COR-L47 (cell line): Measurements from ENCODE around the gene TTC16.
"Not testable (repeated sequence)": the region's sequence is repeated elsewhere in the genome, so short reads cannot be mapped to it uniquely, and the experiment has no call there.

ENCODE experiments used
- DNase-seq: peaks from one replicate; lab custom pipeline; 2025; lab: John Stamatoyannopoulos, UW

Gene TTC16

GRCh38 chr9:127742435-127743088, 26.7 kb downstream of the TTC16 start:
- DNase-seq, result peak; percentile 52

DNA sequence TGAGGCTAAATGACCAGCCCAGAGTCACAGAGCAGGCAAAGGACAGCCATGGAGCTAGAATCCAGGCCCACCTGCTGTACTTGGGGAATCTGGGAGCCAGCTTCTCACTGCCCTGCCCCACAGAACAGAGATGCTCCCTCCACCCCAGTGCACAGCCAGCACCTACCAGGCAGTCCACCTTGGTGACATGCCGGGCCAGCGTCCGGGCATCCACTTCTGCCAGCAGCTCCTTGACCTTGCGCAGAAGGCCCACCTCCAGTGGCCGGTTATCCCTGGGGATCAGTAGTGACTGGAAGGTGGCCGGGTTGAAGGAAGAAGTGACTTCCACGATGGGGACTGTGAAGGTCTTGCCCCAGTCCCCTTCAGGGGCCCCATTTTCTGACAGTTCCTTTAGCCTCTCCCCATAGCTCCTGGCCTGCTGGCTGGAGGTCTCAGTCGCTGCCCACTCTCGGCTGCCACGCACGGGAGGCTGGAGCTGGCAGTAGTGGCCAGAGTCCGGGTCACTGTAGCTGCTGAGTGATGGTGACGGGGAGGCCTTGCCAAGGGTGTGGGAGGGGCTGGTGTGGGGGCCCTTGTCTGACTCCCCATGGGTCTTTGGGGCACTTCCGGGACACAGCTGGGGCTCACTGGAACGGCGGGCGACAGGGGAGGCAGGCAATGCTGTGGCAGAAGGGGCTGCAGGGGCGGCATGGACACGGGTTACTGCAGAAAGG, 28.7 kb downstream of the TTC16 start:
- DNase-seq, result no peak

DNA sequence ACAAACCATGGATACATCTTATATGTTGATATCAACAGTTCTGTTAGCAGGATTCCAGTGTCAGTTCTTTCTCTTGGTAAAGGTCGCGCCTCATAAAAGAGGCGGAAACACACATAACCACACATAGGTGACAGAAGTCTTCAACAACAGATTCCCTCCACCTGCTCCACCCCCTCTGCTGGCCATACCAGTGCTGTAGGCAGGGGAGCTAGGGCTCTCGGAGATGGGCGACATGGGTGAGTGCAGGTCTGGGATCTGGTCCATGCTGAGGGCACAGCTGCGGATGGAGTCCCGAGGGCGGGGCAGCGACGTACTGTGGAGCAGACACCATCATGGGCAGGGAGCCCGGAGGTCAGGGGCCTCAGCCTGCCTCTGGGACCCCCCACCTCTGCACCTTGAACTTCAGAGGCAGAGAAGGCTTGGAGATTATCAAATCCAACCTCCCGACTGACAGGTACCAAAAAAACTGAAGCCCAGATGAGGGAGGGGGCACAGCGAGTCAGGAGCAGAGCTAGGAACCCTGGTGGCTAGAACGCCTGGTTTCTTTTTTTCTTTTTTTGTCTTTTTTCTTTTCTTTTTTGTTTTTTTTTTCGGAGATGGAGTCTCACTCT, 31.2 kb downstream of the TTC16 start:
- no peak for DNase-seq

DNA sequence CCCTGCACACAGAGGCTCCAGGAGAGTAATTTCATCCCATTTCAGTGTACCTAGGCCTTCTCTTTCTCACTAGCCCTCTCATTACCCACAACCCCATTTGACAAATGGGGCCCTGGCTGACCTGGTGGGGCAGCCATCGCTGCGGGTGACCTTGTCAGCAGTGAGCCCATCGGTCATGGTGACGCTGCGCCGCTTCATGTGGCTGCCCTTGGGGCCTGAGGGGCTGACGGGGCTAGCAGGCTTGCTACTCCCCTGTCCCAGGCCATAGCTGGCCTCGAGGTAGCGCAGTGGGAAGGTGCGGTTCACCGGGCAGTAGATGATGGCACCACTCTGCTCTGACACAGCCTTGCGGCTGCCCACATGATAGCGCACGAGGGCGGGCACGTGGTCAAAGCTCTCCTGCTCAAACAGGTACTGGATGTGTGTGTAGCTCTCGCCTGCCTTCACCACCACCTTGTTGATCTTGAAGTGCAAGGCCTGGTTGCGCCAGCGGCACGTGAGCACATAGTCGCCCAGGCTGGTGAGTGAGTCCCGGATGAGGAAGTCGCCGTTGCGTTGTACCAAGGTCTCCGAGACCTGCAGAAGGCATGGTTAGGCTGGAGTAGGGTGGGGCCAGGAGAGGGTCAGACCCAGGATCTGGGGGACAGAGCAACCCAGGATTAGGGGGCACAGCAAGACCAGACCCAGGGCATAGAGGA, 33.4 kb downstream of the TTC16 start:
- no peak for DNase-seq

- no peak for DNase-seq
These were observed 35.6 kb downstream of the TTC16 start for GRCh38 chr9:127751269-127752054.

GRCh38 chr9:127753148-127753547, 37.3 kb downstream of the TTC16 start:
- no peak for DNase-seq

GRCh38 chr9:127753622-127754021, 37.7 kb downstream of the TTC16 start:
- DNase-seq, result no peak

DNA sequence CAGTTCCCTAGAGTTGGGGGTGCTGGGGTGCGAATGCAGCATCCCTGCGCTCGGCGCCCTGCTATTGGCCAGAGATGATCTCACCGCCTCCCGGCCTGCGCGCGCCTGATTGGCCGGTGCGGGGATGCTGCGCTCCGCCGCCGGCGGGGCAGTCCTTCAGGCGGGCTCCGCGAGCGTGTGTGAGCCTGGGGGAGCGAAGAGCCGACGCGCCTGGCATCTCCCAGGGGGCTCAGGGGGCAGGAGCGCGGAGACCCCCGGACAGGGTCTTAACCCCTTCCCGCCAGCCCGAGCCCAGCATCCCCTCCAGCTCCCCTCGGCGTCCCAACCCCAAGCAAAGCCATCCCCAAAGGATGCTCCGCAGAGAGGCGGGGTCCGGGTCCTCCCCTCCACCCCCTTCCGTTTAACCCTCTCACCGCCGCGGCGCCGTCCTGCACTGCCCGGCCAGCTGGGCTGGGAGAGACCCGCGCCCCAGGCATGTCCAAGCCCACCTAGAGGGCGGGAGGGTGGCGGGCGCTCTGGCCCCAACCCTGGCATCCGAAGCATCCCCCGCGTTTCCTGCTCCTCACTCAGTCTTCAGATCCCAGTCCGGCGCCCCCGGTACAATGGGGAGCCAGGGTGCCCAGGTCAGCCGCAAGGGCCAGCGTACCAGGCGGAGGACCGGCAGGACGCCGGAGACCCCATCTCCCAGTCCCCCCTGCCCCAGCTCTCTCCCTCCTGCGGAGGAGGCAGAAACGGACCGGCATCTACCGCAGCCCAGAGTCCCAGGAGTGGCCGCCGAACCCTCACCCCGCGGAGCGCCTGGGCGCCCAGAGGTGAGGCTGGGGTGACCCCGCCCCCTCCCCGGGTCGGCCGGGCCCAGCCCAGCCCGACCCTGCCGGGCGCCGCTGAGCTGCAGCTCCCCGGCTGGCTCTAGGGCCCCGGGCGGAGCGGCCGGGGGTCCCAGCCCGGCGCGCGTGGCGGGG, 38.5 kb downstream of the TTC16 start:
- peak; percentile 32 for DNase-seq

DNA sequence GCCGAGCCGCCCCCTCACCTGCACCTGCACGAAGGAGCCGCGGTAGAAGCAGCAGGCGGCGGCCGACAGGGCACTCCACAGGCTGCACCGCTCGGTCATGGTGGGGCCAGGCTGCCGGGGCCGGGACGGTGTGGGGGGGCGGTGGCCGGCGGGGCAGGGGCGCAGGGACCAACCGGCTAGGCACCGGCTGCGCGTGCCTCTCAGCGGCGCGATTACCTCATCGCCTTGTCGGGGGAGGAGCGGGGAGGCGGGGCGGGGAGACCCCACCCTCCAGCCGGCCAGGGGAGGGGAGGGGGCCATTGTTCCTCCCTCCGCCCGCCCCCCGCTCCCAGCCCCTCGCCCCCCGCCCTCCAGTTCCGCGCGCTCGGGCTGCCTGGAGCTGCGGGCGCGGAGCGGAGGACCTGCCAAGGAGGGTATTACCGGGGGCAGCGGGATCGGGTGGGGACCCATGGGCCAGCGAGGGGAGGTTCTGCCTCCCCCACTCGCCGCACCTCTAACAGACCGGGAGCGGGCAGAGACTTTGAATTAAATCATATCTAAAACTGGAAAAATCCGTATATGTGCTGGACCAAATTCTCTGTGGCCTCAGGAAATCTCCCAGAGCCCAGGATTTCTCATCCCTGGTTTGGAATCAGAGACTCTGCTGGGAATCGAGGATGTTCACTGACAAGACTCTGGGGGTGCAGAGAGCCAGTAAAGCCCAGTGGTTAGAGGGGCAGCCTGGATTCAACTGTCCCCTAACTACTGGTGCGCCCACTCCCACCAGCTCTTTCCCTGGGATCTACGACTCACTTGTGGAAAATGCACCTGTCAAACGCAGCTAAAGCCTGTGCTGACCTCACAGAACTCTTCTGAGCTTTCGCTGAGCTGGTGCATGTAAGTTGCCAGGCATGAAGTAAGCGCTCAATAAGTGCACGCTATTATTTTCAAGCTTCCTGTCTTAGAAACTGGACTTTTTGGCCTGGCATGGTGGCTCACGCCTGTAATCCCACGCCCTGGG, 39.5 kb downstream of the TTC16 start:
- peak; percentile 25 for DNase-seq

- no peak for DNase-seq
These were observed 40.4 kb downstream of the TTC16 start for GRCh38 chr9:127756233-127756632.

- not testable (repeated sequence) for DNase-seq
These were observed 40.9 kb downstream of the TTC16 start for GRCh38 chr9:127756776-127757175.

DNA sequence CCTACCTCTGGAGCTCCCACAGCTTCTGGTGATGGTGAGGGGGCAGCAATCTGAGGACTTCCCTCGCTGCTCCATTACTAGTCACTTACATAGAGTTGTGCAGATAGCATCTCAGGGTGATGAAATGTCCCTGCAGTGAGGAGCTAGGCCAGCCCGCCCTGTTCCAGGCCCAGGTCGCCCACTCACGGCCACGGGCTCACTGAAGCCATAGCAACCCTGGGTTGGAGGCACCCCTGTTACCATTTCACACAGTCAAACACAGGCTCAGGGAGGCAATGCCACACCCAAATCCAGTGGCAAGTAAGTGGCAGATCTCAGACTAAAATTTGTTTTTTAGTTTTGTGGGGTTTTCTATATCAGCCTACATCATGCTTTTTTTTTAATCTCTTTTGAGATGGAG, 43.0 kb downstream of the TTC16 start:
- no peak for DNase-seq

DNA sequence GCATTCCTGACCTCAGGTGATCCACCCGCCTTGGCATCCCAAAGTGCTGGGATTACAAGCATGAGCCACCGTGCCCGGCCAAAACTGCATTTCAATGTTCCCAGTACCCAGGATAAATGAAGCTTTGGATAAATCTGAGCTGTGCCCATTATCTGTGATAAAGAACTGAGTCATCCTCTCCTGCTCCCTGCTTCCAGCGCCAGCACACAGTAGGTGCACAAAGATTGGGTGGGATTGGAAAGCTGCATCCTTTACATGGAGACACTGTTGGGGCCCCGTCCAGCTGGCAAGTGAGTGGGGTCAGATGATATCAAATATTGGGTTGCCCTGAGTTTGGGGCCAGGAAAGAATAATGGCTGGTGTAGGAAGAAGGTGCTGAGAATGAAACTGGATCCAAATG, 45.2 kb downstream of the TTC16 start:
- no peak for DNase-seq

GRCh38 chr9:127761491-127761956, 45.6 kb downstream of the TTC16 start:
- no peak for DNase-seq

DNA sequence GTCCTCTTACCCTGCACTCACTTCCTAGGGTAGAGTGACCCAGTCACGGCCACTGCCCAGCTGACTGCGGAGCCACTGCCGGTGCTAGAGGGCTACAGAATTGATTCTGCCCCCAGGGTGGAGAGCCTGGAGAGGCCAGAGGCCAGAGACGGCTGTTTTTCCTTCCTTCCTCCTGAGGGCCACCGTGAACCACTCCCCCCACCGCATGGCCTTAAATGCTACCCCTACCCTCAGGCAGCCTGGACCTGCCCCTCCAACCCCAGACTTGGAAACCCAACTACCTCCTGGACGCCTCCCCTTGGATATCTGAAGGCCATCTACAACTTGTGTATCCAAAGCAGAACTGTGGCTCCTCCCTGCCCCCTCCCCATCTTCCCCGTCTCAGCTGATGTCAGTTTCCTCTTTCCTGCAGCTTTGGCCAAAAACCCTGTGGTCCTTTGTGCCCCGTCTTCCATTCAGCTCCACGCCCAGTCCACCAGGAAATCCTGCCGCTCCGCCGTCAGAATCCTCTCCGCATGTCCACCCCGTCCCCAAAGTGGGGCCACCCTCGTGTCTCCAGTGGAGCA, 46.3 kb downstream of the TTC16 start:
- DNase-seq, result no peak

DNA sequence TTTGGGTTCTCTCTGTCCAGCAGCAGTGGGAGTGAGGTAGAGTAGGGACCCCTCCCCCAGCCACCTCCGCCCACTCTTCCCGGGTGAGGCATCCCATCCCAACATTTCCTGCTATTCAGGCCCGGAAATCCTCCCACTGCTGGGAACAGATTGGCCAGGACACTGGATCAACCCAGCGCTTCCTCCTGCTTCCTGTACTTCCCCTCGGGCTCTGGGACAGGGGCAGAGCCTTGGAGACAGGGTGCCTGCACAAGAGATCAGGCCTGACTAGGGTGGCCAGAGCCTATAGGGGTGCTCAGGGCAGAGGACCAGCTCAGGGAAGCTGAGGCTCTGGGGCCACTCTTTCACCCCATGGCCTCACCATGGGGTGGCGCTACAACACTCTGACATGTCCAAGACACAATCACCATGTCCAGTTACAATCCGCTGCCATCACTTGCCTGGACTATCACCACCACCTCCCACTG, 48.1 kb downstream of the TTC16 start:
- no peak for DNase-seq

GRCh38 chr9:127765418-127765817, 49.5 kb downstream of the TTC16 start:
- no peak for DNase-seq

GRCh38 chr9:127767410-127767809, 51.5 kb downstream of the TTC16 start:
- DNase-seq, result no peak

DNA sequence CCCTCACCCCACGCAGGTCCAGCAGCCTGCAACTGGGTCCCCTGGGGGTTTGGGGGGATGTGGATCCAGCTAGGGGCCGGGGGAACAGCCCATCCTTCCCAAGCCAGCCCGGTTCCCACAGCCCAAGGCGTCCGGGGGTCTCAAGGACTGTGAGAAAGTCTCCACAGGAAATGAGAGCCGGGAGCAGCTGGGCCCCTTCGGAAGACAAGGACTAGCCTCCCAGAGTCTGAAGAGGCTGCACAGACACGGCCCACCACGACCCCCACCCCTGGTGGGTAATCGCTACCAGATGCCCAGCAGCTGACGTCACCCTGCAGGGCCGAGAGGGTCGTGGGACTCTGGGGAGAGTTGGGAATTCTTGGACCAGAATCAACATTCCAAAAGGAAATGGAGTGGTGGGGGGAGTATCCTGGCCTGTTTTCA, 52.0 kb downstream of the TTC16 start:
- DNase-seq, result no peak
